Ishikawa (cell line): Measurements from ENCODE around the gene ABT1.

ENCODE experiments used
- CEBPB ChIP-seq: IDR thresholded peaks from 2 replicates; pipeline ENCODE4 v1.6.1; 2012
- CREB1 ChIP-seq: IDR thresholded peaks from 2 replicates; pipeline ENCODE4 v1.6.1; 2012; ENCODE audit warnings: low read depth
- EGR1 ChIP-seq: IDR thresholded peaks from 2 replicates; pipeline ENCODE4 v1.6.1; 2012
- EP300 ChIP-seq: IDR thresholded peaks from 2 replicates; pipeline ENCODE4 v1.6.1; 2012; ENCODE audit warnings: borderline replicate concordance
- FOXM1 ChIP-seq: IDR thresholded peaks from 2 replicates; pipeline ENCODE4 v1.6.1; 2012; ENCODE audit warnings: low read depth, borderline replicate concordance
- RAD21 ChIP-seq: IDR thresholded peaks from 2 replicates; pipeline ENCODE4 v1.6.1; 2012; ENCODE audit warnings: low read depth
- TAF1 ChIP-seq: IDR thresholded peaks from 2 replicates; pipeline ENCODE4 v1.6.1; 2012; ENCODE audit warnings: low read depth, mild to moderate bottlenecking
- TCF12 ChIP-seq: IDR thresholded peaks from 2 replicates; pipeline ENCODE4 v1.6.1; 2012; ENCODE audit warnings: low read depth
- YY1 ChIP-seq: IDR thresholded peaks from 2 replicates; pipeline ENCODE4 v1.6.1; 2012; ENCODE audit warnings: low read depth
- TF ChIP-seq, protein P1 (sequence below): IDR thresholded peaks from 2 replicates; pipeline ENCODE4 v1.6.1; 2012
- TF ChIP-seq, protein P2 (sequence below): IDR thresholded peaks from 2 replicates; pipeline ENCODE4 v1.6.1; 2012; ENCODE audit warnings: low read depth, mild to moderate bottlenecking

DNA sequence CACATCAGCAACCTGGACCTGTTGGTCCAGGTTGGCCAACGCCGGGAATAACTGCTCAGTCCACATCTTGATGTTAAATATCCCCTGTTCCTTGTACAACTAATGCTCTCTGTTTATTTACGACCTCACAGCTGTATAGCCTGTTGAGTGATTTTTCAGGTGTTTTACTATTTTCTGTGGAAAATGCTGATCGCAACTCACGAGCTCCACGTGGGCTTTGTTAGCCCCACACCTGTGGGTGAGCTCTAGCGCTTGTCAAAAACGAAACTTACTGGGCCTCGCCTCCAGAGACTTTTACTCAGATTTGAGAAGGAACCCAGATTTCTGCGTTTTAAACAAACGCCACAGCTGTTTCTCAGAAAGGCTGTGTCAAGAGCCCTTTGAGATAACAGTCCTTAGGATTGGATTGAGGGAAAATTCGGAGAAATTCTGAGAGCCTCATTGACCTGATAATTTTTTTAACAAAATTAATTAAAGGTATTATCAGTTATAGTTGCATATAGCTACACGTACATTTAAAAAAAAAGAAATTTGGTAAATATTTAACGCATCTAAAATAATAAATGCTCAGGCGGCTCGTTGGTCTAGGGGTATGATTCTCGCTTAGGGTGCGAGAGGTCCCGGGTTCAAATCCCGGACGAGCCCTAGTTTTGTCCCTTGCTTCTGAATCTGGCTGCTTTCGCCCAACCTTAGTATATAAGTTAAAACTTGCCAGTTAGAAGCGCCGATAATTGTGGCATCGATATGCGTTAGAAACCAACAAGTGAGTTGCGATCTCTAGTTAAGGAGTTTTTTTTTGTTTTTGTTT, 41.9 kb upstream of the ABT1 start:
- TF ChIP-seq EP300 = no peak
- no peak for TF ChIP-seq CEBPB
- TF ChIP-seq, protein P1, sequence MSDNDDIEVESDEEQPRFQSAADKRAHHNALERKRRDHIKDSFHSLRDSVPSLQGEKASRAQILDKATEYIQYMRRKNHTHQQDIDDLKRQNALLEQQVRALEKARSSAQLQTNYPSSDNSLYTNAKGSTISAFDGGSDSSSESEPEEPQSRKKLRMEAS = no peak
- 0 out of 2 replicates have a peak, but pooled peaks have one; percentile 30 for TF ChIP-seq TAF1
- TF ChIP-seq TCF12 = peak; percentile 42; the same call in 1 of the 2 replicates
- TF ChIP-seq YY1 = no peak
- TF ChIP-seq, protein P2, sequence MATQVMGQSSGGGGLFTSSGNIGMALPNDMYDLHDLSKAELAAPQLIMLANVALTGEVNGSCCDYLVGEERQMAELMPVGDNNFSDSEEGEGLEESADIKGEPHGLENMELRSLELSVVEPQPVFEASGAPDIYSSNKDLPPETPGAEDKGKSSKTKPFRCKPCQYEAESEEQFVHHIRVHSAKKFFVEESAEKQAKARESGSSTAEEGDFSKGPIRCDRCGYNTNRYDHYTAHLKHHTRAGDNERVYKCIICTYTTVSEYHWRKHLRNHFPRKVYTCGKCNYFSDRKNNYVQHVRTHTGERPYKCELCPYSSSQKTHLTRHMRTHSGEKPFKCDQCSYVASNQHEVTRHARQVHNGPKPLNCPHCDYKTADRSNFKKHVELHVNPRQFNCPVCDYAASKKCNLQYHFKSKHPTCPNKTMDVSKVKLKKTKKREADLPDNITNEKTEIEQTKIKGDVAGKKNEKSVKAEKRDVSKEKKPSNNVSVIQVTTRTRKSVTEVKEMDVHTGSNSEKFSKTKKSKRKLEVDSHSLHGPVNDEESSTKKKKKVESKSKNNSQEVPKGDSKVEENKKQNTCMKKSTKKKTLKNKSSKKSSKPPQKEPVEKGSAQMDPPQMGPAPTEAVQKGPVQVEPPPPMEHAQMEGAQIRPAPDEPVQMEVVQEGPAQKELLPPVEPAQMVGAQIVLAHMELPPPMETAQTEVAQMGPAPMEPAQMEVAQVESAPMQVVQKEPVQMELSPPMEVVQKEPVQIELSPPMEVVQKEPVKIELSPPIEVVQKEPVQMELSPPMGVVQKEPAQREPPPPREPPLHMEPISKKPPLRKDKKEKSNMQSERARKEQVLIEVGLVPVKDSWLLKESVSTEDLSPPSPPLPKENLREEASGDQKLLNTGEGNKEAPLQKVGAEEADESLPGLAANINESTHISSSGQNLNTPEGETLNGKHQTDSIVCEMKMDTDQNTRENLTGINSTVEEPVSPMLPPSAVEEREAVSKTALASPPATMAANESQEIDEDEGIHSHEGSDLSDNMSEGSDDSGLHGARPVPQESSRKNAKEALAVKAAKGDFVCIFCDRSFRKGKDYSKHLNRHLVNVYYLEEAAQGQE = no peak
- no peak for TF ChIP-seq EGR1
- no peak for TF ChIP-seq CREB1
- TF ChIP-seq FOXM1 = no peak
- TF ChIP-seq RAD21 = no peak
